ENCODE results near the gene EXD3.

The EXD3 gene

GRCh38 chr9:137309368-137310188 is 113.4 kb downstream of the EXD3 start:
- no peak for DNase-seq (ENCODE audit: low spot score in 2 of 2)
- Mint-ChIP-seq H3K4me1 (peaks cover 2% of the 10 kb centered on the region), H3K27ac (no peak overlapping the region), H3K4me3 (no peak overlapping the region), H3K27me3 (peaks cover 2% of the 10 kb centered on the region), H3K36me3 (no peaks in the 10 kb centered on the region), H3K9me3 (no peaks in the 10 kb centered on the region)
- ATAC-seq (ENCODE audit: low read depth): no peak

GRCh38 chr9:137308057-137308619 is 114.8 kb downstream of the EXD3 start:
- H3K4me1 Mint-ChIP-seq: peaks cover 2% of the 10 kb centered on the region
- no peak overlapping the region for H3K4me3 Mint-ChIP-seq
- H3K27ac Mint-ChIP-seq: no peak overlapping the region
- no peaks in the 10 kb centered on the region for H3K9me3 Mint-ChIP-seq
- H3K36me3 Mint-ChIP-seq: no peaks in the 10 kb centered on the region
- peaks cover 2% of the 10 kb centered on the region for H3K27me3 Mint-ChIP-seq
- DNase-seq (ENCODE audit: low spot score in 2 of 2) (no peak), ATAC-seq (ENCODE audit: low read depth) (no peak)

GRCh38 chr9:137307255-137308056 is 115.5 kb downstream of the EXD3 start:
- ATAC-seq (ENCODE audit: low read depth) (no peak), DNase-seq (ENCODE audit: low spot score in 2 of 2) (no peak)
- peaks cover 2% of the 10 kb centered on the region for H3K4me1 Mint-ChIP-seq
- H3K4me3 Mint-ChIP-seq: no peak overlapping the region
- H3K9me3 Mint-ChIP-seq: no peaks in the 10 kb centered on the region
- peaks cover 2% of the 10 kb centered on the region for H3K27me3 Mint-ChIP-seq
- no peaks in the 10 kb centered on the region for H3K36me3 Mint-ChIP-seq
- no peak overlapping the region for H3K27ac Mint-ChIP-seq

GRCh38 chr9:137306850-137307254 is 116.1 kb downstream of the EXD3 start:
- Mint-ChIP-seq H3K27me3 (peaks cover 2% of the 10 kb centered on the region), H3K4me3 (no peak overlapping the region)

GRCh38 chr9:137306066-137306849 is 116.7 kb downstream of the EXD3 start:
- ATAC-seq (ENCODE audit: low read depth): no peak
- no peak overlapping the region for H3K4me3 Mint-ChIP-seq
- H3K9me3 Mint-ChIP-seq: no peaks in the 10 kb centered on the region
- H3K27me3 Mint-ChIP-seq: peaks cover 2% of the 10 kb centered on the region
- no peak for DNase-seq (ENCODE audit: low spot score in 2 of 2)
- no peak overlapping the region for H3K27ac Mint-ChIP-seq
- no peaks in the 10 kb centered on the region for H3K36me3 Mint-ChIP-seq
- peaks cover 2% of the 10 kb centered on the region for H3K4me1 Mint-ChIP-seq

More at GRCh38 chr9:137306850-137307254, 116.1 kb downstream of the EXD3 start:
- no peak overlapping the region for H3K27ac Mint-ChIP-seq
- H3K36me3 Mint-ChIP-seq: no peaks in the 10 kb centered on the region
- H3K9me3 Mint-ChIP-seq: no peaks in the 10 kb centered on the region
- ATAC-seq (ENCODE audit: low read depth): no peak
- DNase-seq (ENCODE audit: low spot score in 2 of 2): no peak
- peaks cover 2% of the 10 kb centered on the region for H3K4me1 Mint-ChIP-seq

- H3K4me3 Mint-ChIP-seq: no peak overlapping the region
- H3K27ac Mint-ChIP-seq: no peak overlapping the region
- DNase-seq (ENCODE audit: low spot score in 2 of 2) (no peak), ATAC-seq (ENCODE audit: low read depth) (no peak)
- H3K4me1 Mint-ChIP-seq: peaks cover 4% of the 10 kb centered on the region
- H3K27me3 Mint-ChIP-seq: peaks cover 3% of the 10 kb centered on the region
- no peaks in the 10 kb centered on the region for H3K9me3 Mint-ChIP-seq
- no peaks in the 10 kb centered on the region for H3K36me3 Mint-ChIP-seq
Measured at GRCh38 chr9:137305798-137306065, 117.2 kb downstream of the EXD3 start.

GRCh38 chr9:137305060-137305797 is 117.7 kb downstream of the EXD3 start:
- DNase-seq (ENCODE audit: low spot score in 2 of 2) (peak in 1 of 2 donors; percentile 25), ATAC-seq (ENCODE audit: low read depth) (peak; percentile 19)
- Mint-ChIP-seq H3K27me3 (peaks cover 4% of the 10 kb centered on the region), H3K4me3 (no peak overlapping the region), H3K27ac (no peak overlapping the region), H3K4me1 (peaks cover 5% of the 10 kb centered on the region), H3K9me3 (no peaks in the 10 kb centered on the region), H3K36me3 (no peaks in the 10 kb centered on the region)

GRCh38 chr9:137304383-137305059 is 118.4 kb downstream of the EXD3 start:
- Mint-ChIP-seq H3K9me3 (no peaks in the 10 kb centered on the region), H3K4me3 (no peak overlapping the region), H3K27me3 (peaks cover 4% of the 10 kb centered on the region), H3K27ac (no peak overlapping the region), H3K36me3 (no peaks in the 10 kb centered on the region), H3K4me1 (peaks cover 5% of the 10 kb centered on the region)
- ATAC-seq (ENCODE audit: low read depth) (no peak), DNase-seq (ENCODE audit: low spot score in 2 of 2) (peak in 1 of 2 donors; percentile 25)

- H3K36me3 Mint-ChIP-seq: no peaks in the 10 kb centered on the region
- H3K4me1 Mint-ChIP-seq: peaks cover 5% of the 10 kb centered on the region
- DNase-seq (ENCODE audit: low spot score in 2 of 2) (peak in 1 of 2 donors; percentile 25), ATAC-seq (ENCODE audit: low read depth) (no peak)
- peaks cover 4% of the 10 kb centered on the region for H3K27me3 Mint-ChIP-seq
- H3K9me3 Mint-ChIP-seq: no peaks in the 10 kb centered on the region
- no peak overlapping the region for H3K27ac Mint-ChIP-seq
- H3K4me3 Mint-ChIP-seq: peak overlapping the region; percentile 12
Measured at GRCh38 chr9:137303893-137304382, 119.0 kb downstream of the EXD3 start.

GRCh38 chr9:137303151-137303892 is 119.6 kb downstream of the EXD3 start:
- peak in 1 of 2 donors; percentile 40 for DNase-seq (ENCODE audit: low spot score in 2 of 2)
- Mint-ChIP-seq H3K9me3 (no peaks in the 10 kb centered on the region), H3K27me3 (peaks cover 4% of the 10 kb centered on the region), H3K4me3 (peak overlapping the region; percentile 37), H3K36me3 (no peaks in the 10 kb centered on the region), H3K27ac (no peak overlapping the region), H3K4me1 (peaks cover 5% of the 10 kb centered on the region)
- ATAC-seq (ENCODE audit: low read depth): no peak

GRCh38 chr9:137302449-137303150 is 120.4 kb downstream of the EXD3 start:
- no peaks in the 10 kb centered on the region for H3K9me3 Mint-ChIP-seq
- H3K27ac Mint-ChIP-seq: no peak overlapping the region
- DNase-seq (ENCODE audit: low spot score in 2 of 2) (no peak), ATAC-seq (ENCODE audit: low read depth) (peak; percentile 64)
- peaks cover 4% of the 10 kb centered on the region for H3K27me3 Mint-ChIP-seq
- H3K4me3 Mint-ChIP-seq: no peak overlapping the region
- no peaks in the 10 kb centered on the region for H3K36me3 Mint-ChIP-seq
- H3K4me1 Mint-ChIP-seq: peaks cover 5% of the 10 kb centered on the region

GRCh38 chr9:137302118-137302448 is 120.9 kb downstream of the EXD3 start, which contains the start of gene NRARP:
Gene NRARP (minus strand): TSS chr9:137302271. CDS start chr9:137301928, 343 bp downstream.
- no peaks in the 10 kb centered on the region for H3K36me3 Mint-ChIP-seq

More at GRCh38 chr9:137302118-137302448, 120.9 kb downstream of the EXD3 start, which contains the start of gene NRARP:
- Mint-ChIP-seq H3K4me3 (peak within 1 kb of the TSS; percentile 56), H3K27ac (no peak within 1 kb of the TSS), H3K27me3 (peaks cover 5% of the 10 kb centered on the region), H3K4me1 (peaks cover 9% of the 10 kb centered on the region), H3K9me3 (no peaks in the 10 kb centered on the region)
- ATAC-seq (ENCODE audit: low read depth): peak; percentile 85
- peak; percentile 93 to 95 for DNase-seq (ENCODE audit: low spot score in 2 of 2)

Data from memory B cell (primary cell).